ENCODE measurements around the gene USP15. TPM values are rescaled to one million over a fixed set of nuclear protein-coding genes. Genes with fewer than 3 reads are reported as not detected.

Gene USP15
- total and polyA plus RNA-seq, 9 donors = 35.7 to 152 (median 61.0) TPM

GRCh38 chr12:62288328-62288727 is 28.1 kb downstream of the USP15 start:
- no peaks in the 10 kb centered on the region for H3K36me3 ChIP-seq
- 92 to 96% (median 94%) methylated on average over 5 of the region's 5 CpGs for WGBS, 3 donors
- no peak overlapping the region for H3K27ac ChIP-seq
- H3K4me3 ChIP-seq = no peak overlapping the region
- TF ChIP-seq CTCF (IDR thresholded peaks at IDR 0.05) (no peak), POLR2A (IDR thresholded peaks at IDR 0.05) (no peak), EP300 (IDR thresholded peaks at IDR 0.05) (no peak)
- no peak for DNase-seq
- intact Hi-C loops (cut with DNase I) = no loop called here
- H3K27me3 ChIP-seq = no peaks in the 10 kb centered on the region
- no peaks in the 10 kb centered on the region for H3K9me3 ChIP-seq
- H3K4me1 ChIP-seq (ENCODE audit: insufficient read depth) = peaks cover 2% of the 10 kb centered on the region

GRCh38 chr12:62290846-62291245 is 30.6 kb downstream of the USP15 start:
- H3K27ac ChIP-seq = no peak overlapping the region
- no peak for DNase-seq
- TF ChIP-seq POLR2A (IDR thresholded peaks at IDR 0.05) (no peak), EP300 (IDR thresholded peaks at IDR 0.05) (no peak), CTCF (IDR thresholded peaks at IDR 0.05) (no peak)
- intact Hi-C loops (cut with DNase I) = no loop called here
- H3K9me3 ChIP-seq = no peaks in the 10 kb centered on the region
- no peaks in the 10 kb centered on the region for H3K27me3 ChIP-seq
- H3K4me3 ChIP-seq = no peak overlapping the region
- H3K4me1 ChIP-seq (ENCODE audit: insufficient read depth) = no peaks in the 10 kb centered on the region
- 92 to 95% (median 93%) methylated on average over 1 of the region's 1 CpG for WGBS, 3 donors
- H3K36me3 ChIP-seq = no peaks in the 10 kb centered on the region

- Histone ChIP-seq H3K4me3 (no peak overlapping the region), H3K9me3 (no peaks in the 10 kb centered on the region), H3K27me3 (no peaks in the 10 kb centered on the region), H3K36me3 (no peaks in the 10 kb centered on the region), H3K27ac (no peak overlapping the region), H3K4me1 (ENCODE audit: insufficient read depth) (no peaks in the 10 kb centered on the region)
- WGBS, 3 donors = 94 to 100% (median 98%) methylated on average over 2 of the region's 2 CpGs
- no peak for DNase-seq
- intact Hi-C loops (cut with DNase I) = no loop called here
- no peak for TF ChIP-seq CTCF (IDR thresholded peaks at IDR 0.05)
- no peak for TF ChIP-seq EP300 (IDR thresholded peaks at IDR 0.05)
- TF ChIP-seq POLR2A (IDR thresholded peaks at IDR 0.05) = no peak
Observed at GRCh38 chr12:62291864-62292760, 31.9 kb downstream of the USP15 start.

- no peak for DNase-seq
- WGBS, 3 donors = 90 to 94% (median 92%) methylated on average over 6 of the region's 6 CpGs
- no peaks in the 10 kb centered on the region for H3K9me3 ChIP-seq
Observed at GRCh38 chr12:62292761-62293344, 32.6 kb downstream of the USP15 start.

More at GRCh38 chr12:62292761-62293344, 32.6 kb downstream of the USP15 start:
- Histone ChIP-seq H3K4me1 (ENCODE audit: insufficient read depth) (no peaks in the 10 kb centered on the region), H3K4me3 (no peak overlapping the region), H3K27ac (no peak overlapping the region), H3K27me3 (no peaks in the 10 kb centered on the region), H3K36me3 (no peaks in the 10 kb centered on the region)
- no peak for TF ChIP-seq CTCF (IDR thresholded peaks at IDR 0.05)
- TF ChIP-seq EP300 (IDR thresholded peaks at IDR 0.05) = no peak
- TF ChIP-seq POLR2A (IDR thresholded peaks at IDR 0.05) = no peak
- intact Hi-C loops (cut with DNase I) = no loop called here
